CD4-positive, alpha-beta T cell (primary cell): ENCODE results near the gene SYN1. TPM values are rescaled to one million over a fixed set of nuclear protein-coding genes. Genes with fewer than 3 reads are reported as not detected.
"Not testable (repeated sequence)": the region's sequence is repeated elsewhere in the genome, so short reads cannot be mapped to it uniquely, and the experiment has no call there.

Experiments
- ATAC-seq: fragments of 200-7000 bp; cut with Tn5 transposase; one replicate; pipeline ENCODE4 v1.10.0; 2022; ENCODE audit warnings: mild to moderate bottlenecking; ENCODE audit not compliant: poor library complexity
- CTCF ChIA-PET: fragments of 350-600 bp; sonication (Branson Sonifier 250); formaldehyde crosslinking; loops from one replicate; lab custom pipeline; 2021; ENCODE audit warnings: antibody characterized with exemption, inconsistent platforms; lab: Charles Lee
- POLR2A ChIA-PET: fragments of 350-600 bp; sonication (Branson Sonifier 250); formaldehyde crosslinking; loops from one replicate; lab custom pipeline; 2021; ENCODE audit warnings: antibody characterized with exemption, inconsistent platforms; lab: Charles Lee
- DNase-seq, 14 experiments: peaks; one replicate each; pipeline ENCODE4 v3.0.0-alpha.2; 2013 to 2020; ENCODE audit warnings: mixed read lengths in 2 of 14
- H3K27ac ChIP-seq, 2 donors: one replicate each; pipeline versions ENCODE4 v1.5.1 to v1.7.0; 2013; ENCODE audit warnings: low read length in 2 of 2, low read depth in 1 of 2, mild to moderate bottlenecking in 1 of 2
- H3K27me3 ChIP-seq, 2 experiments: 1 replicate in 1 of 2; 2 replicates in 1 of 2; pipeline versions ENCODE4 v1.6.1 to v1.7.0; 2013; ENCODE audit warnings: low read length in 2 of 2, control low read depth in 1 of 2, mild to moderate bottlenecking in 1 of 2, moderate library complexity in 1 of 2; ENCODE audit not compliant: insufficient read depth in 2 of 2, control insufficient read depth in 1 of 2
- H3K36me3 ChIP-seq: one replicate; pipeline ENCODE4 v1.6.1; 2013; ENCODE audit warnings: low read length, control low read depth; ENCODE audit not compliant: insufficient read depth
- H3K4me1 ChIP-seq: one replicate; pipeline ENCODE4 v1.6.1; 2013; ENCODE audit warnings: low read length, control low read depth; ENCODE audit not compliant: insufficient read depth
- H3K4me3 ChIP-seq: one replicate; pipeline ENCODE4 v1.5.1; 2013; ENCODE audit warnings: mild to moderate bottlenecking, low read length, moderate library complexity
- H3K9me3 ChIP-seq, 2 experiments: 1 replicate in 1 of 2; 2 replicates in 1 of 2; pipeline versions ENCODE4 v1.6.1 to v1.7.0; 2013; ENCODE audit warnings: low read length in 2 of 2, mild to moderate bottlenecking in 2 of 2, control low read depth in 1 of 2, moderate library complexity in 1 of 2; ENCODE audit not compliant: control insufficient read depth in 1 of 2, insufficient read depth in 1 of 2
- H3K27ac Mint-ChIP-seq: one replicate; pipeline ENCODE4 v1.8.0; 2020; ENCODE audit warnings: mixed read lengths
- H3K27me3 Mint-ChIP-seq: one replicate; pipeline ENCODE4 v1.8.0; 2021; ENCODE audit warnings: mixed read lengths
- H3K36me3 Mint-ChIP-seq: one replicate; pipeline ENCODE4 v1.8.0; 2021; ENCODE audit warnings: low read depth, mixed read lengths
- H3K4me1 Mint-ChIP-seq: one replicate; pipeline ENCODE4 v1.8.0; 2021; ENCODE audit warnings: low read depth, mixed read lengths
- H3K4me3 Mint-ChIP-seq: one replicate; pipeline ENCODE4 v1.8.0; 2020; ENCODE audit warnings: mild to moderate bottlenecking, mixed read lengths
- H3K9me3 Mint-ChIP-seq: one replicate; pipeline ENCODE4 v1.8.0; 2020; ENCODE audit warnings: mixed read lengths
- intact Hi-C, 2 experiments: fragments of 100-400 bp; cut with DNase I in 1 of 2; cut with micrococcal nuclease in 1 of 2; formaldehyde crosslinking; loops; one replicate each; pipeline versions ENCODE4 v1.15.1 to v1.9.0; 2023 to 2025; cut with DNase I, micrococcal nuclease
- total RNA-seq, 174 experiments: library from RNA in 2 of 174; stranded (reverse) in 2 of 174; gene quantifications; one replicate each; pipeline ENCODE4 v1.2.3 and lab custom pipeline; 2021 to 2026
- TF ChIP-seq, protein P1 (sequence below): fragments of 200-600 bp; IDR thresholded peaks from one replicate; pipeline ENCODE4 v1.8.0; 2022; ENCODE audit warnings: antibody characterized with exemption, mild to moderate bottlenecking

SYN1 gene
- total RNA-seq, 2 experiments from 2014 or later, result 0.27 to 0.87 TPM

DNA sequence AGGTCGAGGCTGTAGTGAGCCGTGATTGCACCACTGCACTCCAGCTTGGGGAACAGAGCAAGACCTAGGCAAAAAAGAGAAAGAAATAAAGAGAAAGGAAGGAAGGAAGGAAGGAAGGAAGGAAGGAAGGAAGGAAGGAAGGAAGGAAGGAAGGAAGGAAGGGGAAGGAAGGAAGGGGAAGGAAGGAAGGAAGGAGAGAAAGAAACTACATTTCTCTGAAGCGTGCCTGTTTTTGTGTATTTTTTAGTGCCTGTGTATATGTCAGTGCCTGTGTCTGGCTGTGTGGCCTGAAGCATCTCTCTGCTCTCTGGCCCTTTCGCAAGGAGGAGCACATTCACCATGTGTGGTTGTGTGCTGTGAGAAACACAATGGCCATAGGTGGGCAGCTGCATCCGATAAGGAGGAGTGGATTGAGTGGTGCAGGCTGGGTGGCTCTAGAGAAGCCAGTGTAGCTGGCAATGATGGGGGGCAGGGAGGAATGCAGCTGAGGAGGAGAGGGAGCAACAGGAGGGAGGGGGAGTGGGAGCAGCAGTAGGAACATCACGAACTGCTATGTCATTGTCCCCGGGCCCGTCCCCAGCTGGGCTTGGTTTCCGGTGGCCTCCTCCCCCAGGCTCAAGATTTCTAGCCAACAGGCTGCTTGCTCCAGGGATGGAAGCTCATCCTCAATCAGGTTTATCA is 11.4 kb downstream of the SYN1 start:
- no peaks in the 10 kb centered on the region for H3K36me3 ChIP-seq
- no peaks in the 10 kb centered on the region for H3K9me3 ChIP-seq
- no peaks in the 10 kb centered on the region for H3K36me3 Mint-ChIP-seq
- H3K27me3 ChIP-seq, result no peaks in the 10 kb centered on the region
- no peak overlapping the region for H3K4me3 Mint-ChIP-seq
- H3K4me3 ChIP-seq, result no peak overlapping the region
- DNase-seq (no peak), ATAC-seq (no peak)
- H3K9me3 Mint-ChIP-seq, result no peaks in the 10 kb centered on the region
- H3K4me1 Mint-ChIP-seq, result no peaks in the 10 kb centered on the region
- H3K27ac Mint-ChIP-seq, result no peak overlapping the region
- no peaks in the 10 kb centered on the region for H3K27me3 Mint-ChIP-seq
- ChIA-PET CTCF (no interaction called here), POLR2A (no interaction called here)
- H3K27ac ChIP-seq, result no peak overlapping the region
- TF ChIP-seq, protein P1, sequence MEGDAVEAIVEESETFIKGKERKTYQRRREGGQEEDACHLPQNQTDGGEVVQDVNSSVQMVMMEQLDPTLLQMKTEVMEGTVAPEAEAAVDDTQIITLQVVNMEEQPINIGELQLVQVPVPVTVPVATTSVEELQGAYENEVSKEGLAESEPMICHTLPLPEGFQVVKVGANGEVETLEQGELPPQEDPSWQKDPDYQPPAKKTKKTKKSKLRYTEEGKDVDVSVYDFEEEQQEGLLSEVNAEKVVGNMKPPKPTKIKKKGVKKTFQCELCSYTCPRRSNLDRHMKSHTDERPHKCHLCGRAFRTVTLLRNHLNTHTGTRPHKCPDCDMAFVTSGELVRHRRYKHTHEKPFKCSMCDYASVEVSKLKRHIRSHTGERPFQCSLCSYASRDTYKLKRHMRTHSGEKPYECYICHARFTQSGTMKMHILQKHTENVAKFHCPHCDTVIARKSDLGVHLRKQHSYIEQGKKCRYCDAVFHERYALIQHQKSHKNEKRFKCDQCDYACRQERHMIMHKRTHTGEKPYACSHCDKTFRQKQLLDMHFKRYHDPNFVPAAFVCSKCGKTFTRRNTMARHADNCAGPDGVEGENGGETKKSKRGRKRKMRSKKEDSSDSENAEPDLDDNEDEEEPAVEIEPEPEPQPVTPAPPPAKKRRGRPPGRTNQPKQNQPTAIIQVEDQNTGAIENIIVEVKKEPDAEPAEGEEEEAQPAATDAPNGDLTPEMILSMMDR, result no peak
- H3K4me1 ChIP-seq, result peaks cover 3% of the 10 kb centered on the region
- intact Hi-C loops, result no loop called here

DNA sequence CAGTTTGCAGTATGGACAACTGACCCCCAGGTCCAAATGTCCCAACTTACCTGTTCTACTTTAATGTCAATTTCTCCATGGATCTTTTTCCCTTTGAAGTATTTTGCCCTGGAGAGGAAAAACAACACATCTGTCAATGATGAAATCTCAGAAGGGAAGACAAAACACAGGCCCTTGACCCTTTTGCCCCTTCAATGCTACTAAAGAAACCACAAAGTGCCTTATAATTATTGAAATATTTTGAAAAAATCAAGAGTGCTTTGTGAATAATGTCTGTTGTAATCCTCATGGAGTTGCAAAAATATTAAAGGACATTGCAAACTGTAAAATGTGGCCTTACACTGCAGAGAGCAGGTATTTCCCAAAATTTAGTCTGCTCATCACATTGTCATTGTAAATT is 12.6 kb downstream of the SYN1 start:
- no peak overlapping the region for H3K27ac ChIP-seq
- H3K4me3 ChIP-seq, result no peak overlapping the region
- ATAC-seq (no peak), DNase-seq (no peak)
- intact Hi-C loops, result no loop called here
- TF ChIP-seq, protein P1, result no peak
- no peaks in the 10 kb centered on the region for H3K4me1 Mint-ChIP-seq
- H3K27me3 ChIP-seq, result no peaks in the 10 kb centered on the region
- H3K27me3 Mint-ChIP-seq, result no peaks in the 10 kb centered on the region
- peaks cover 3% of the 10 kb centered on the region for H3K4me1 ChIP-seq
- H3K9me3 ChIP-seq, result no peaks in the 10 kb centered on the region
- no peak overlapping the region for H3K27ac Mint-ChIP-seq
- H3K36me3 Mint-ChIP-seq, result no peaks in the 10 kb centered on the region
- no peaks in the 10 kb centered on the region for H3K36me3 ChIP-seq
- ChIA-PET POLR2A (no interaction called here), CTCF (interaction anchor here (0.7 kb wide), 1 partner anchor 525 kb away, joined by 3 read pairs; no protein-coding TSS in a partner anchor)
- H3K4me3 Mint-ChIP-seq, result no peak overlapping the region
- no peaks in the 10 kb centered on the region for H3K9me3 Mint-ChIP-seq

DNA sequence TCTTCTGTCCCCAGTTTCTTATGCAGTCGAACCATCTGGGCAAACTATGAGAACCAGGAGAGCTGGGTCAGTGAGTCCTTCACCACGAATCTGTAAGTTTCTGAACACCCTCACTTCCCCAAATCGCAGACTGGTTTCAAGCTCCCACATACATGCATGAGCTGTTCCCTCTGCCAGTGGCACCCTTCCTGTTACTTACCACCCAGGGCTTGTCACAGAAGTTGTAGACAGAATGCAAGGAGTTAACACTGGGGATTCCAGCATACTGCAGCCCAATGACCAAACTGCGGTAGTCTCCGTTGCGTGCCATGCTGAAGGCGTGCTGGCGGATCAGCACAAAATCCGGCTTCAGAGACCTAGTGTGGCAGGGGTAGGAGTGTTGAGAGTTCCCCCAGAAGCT is 14.6 kb downstream of the SYN1 start:
- no peaks in the 10 kb centered on the region for H3K9me3 ChIP-seq
- no peak overlapping the region for H3K27ac ChIP-seq
- no peaks in the 10 kb centered on the region for H3K4me1 Mint-ChIP-seq
- CTCF ChIA-PET, result no interaction called here
- TF ChIP-seq, protein P1, result no peak
- peaks cover 4% of the 10 kb centered on the region for H3K36me3 Mint-ChIP-seq
- DNase-seq (no peak), ATAC-seq (no peak)
- no peak overlapping the region for H3K4me3 Mint-ChIP-seq
- no peaks in the 10 kb centered on the region for H3K27me3 Mint-ChIP-seq
- no peak overlapping the region for H3K27ac Mint-ChIP-seq
- H3K27me3 ChIP-seq, result no peaks in the 10 kb centered on the region
- no peaks in the 10 kb centered on the region for H3K9me3 Mint-ChIP-seq
- peaks cover 3% of the 10 kb centered on the region for H3K4me1 ChIP-seq
- POLR2A ChIA-PET, result no interaction called here
- no peaks in the 10 kb centered on the region for H3K36me3 ChIP-seq
- no peak overlapping the region for H3K4me3 ChIP-seq
- intact Hi-C loops, result no loop called here

DNA sequence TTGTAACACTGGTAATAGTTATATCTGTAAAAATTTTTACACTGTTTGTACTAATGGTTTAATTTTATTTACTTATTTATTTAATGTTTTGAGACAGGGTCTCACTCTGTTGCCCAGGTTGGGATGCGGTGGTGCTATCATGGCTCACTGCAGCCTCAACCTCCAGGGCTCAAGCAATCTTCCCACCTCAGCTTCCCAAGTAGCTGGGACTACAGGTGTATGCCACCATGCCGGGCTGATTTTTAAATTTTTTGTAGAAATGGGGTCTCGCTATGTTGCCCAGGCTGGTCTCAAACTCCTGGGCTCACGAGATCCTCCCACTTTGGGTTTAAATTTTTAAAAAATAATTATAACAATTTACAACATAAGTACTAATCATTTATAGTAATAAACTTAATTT is 16.5 kb downstream of the SYN1 start:
- intact Hi-C loops, DNase-seq, H3K4me1 ChIP-seq, H3K4me3 ChIP-seq, H3K27me3 Mint-ChIP-seq, CTCF ChIA-PET, H3K4me3 Mint-ChIP-seq, H3K27ac ChIP-seq, H3K4me1 Mint-ChIP-seq, ATAC-seq, POLR2A ChIA-PET, H3K36me3 Mint-ChIP-seq, H3K9me3 ChIP-seq, H3K27ac Mint-ChIP-seq, H3K27me3 ChIP-seq, H3K9me3 Mint-ChIP-seq, H3K36me3 ChIP-seq: not testable (repeated sequence)
